ENCODE data around the gene ZNF550. TPM values are rescaled to one million over a fixed set of nuclear protein-coding genes. Genes with fewer than 3 reads are reported as not detected.

ZNF550 gene
- total and polyA plus RNA-seq, 9 of the 15 experiments (the other 6 are each of a cell fraction or from before 2014, with no cell fraction given), result 1.6 to 11.8 (median 4.3) TPM

DNA sequence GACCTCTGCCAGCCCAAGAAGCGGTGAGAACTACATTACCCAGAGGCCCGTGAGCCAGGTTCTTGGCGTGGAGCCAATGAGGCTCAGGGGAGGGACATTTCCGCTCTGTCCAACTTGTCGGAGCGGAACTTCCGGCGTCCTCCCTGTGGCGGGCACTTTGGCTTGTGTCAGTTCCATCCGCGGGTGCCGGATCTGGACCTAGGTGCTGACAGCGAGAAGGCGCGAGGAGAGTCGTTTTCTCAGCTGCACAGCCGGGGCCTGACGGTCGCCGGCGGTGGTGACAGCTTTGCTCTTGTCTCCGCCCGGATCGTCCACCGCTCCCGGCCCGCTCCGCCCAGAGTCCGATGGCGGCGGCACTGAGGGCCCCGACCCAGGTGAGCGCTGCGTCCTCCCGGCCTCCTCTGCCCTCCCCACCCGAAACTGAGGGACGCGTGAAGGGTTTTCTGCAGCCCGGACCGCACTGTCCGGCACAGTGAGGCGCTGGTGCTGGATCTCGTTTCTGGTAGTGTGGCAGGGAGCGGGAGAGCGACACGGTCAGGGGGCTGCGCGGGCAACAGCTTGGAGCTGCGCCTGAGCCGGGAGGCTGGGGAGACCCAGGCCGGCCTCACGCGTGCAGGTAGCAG lies 40.2 kb upstream of the ZNF550 start, which contains the start of gene ZNF530 (continued):
- TF ChIP-seq SIN3A (IDR thresholded peaks at IDR 0.05; ENCODE audit: borderline replicate concordance in 2 of 2, control insufficient read depth in 1 of 2, low read depth in 2 of 2, low read length in 2 of 2), result peak; percentile 49 to 82; a peak in 1 of 4 replicates
- TF ChIP-seq, protein P1, sequence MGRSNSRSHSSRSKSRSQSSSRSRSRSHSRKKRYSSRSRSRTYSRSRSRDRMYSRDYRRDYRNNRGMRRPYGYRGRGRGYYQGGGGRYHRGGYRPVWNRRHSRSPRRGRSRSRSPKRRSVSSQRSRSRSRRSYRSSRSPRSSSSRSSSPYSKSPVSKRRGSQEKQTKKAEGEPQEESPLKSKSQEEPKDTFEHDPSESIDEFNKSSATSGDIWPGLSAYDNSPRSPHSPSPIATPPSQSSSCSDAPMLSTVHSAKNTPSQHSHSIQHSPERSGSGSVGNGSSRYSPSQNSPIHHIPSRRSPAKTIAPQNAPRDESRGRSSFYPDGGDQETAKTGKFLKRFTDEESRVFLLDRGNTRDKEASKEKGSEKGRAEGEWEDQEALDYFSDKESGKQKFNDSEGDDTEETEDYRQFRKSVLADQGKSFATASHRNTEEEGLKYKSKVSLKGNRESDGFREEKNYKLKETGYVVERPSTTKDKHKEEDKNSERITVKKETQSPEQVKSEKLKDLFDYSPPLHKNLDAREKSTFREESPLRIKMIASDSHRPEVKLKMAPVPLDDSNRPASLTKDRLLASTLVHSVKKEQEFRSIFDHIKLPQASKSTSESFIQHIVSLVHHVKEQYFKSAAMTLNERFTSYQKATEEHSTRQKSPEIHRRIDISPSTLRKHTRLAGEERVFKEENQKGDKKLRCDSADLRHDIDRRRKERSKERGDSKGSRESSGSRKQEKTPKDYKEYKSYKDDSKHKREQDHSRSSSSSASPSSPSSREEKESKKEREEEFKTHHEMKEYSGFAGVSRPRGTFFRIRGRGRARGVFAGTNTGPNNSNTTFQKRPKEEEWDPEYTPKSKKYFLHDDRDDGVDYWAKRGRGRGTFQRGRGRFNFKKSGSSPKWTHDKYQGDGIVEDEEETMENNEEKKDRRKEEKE (IDR thresholded peaks at IDR 0.05; ENCODE audit: borderline replicate concordance in 1 of 2, control insufficient read depth in 1 of 2, low read depth in 2 of 2, low read length in 1 of 2), result no peak
- TF ChIP-seq, protein P2, sequence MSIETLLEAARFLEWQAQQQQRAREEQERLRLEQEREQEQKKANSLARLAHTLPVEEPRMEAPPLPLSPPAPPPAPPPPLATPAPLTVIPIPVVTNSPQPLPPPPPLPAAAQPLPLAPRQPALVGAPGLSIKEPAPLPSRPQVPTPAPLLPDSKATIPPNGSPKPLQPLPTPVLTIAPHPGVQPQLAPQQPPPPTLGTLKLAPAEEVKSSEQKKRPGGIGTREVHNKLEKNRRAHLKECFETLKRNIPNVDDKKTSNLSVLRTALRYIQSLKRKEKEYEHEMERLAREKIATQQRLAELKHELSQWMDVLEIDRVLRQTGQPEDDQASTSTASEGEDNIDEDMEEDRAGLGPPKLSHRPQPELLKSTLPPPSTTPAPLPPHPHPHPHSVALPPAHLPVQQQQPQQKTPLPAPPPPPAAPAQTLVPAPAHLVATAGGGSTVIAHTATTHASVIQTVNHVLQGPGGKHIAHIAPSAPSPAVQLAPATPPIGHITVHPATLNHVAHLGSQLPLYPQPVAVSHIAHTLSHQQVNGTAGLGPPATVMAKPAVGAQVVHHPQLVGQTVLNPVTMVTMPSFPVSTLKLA (conservative IDR thresholded peaks at IDR 0.05), result peak in 1 of 2 experiments; percentile 64; a peak in 2 of 4 replicates
- 0 out of 2 replicates have a peak, but pooled peaks have one; percentile 17 for TF ChIP-seq CBX1 (IDR thresholded peaks at IDR 0.05; ENCODE audit: low read depth)
- no peak for TF ChIP-seq TCF7 (IDR thresholded peaks at IDR 0.05; ENCODE audit: borderline replicate concordance)
- peak; percentile 78 for TF ChIP-seq RB1 (IDR thresholded peaks at IDR 0.05; ENCODE audit: low read depth)
- TF ChIP-seq ZNF143 (CRISPR knock-in tag; IDR thresholded peaks at IDR 0.05), result peak; percentile 90
- TF ChIP-seq NFIC (IDR thresholded peaks at IDR 0.05), result peak; percentile 100
- TF ChIP-seq E2F8 (IDR thresholded peaks at IDR 0.05; ENCODE audit: low read depth, partially characterized antibody), result peak; percentile 75
- TF ChIP-seq, protein P3, sequence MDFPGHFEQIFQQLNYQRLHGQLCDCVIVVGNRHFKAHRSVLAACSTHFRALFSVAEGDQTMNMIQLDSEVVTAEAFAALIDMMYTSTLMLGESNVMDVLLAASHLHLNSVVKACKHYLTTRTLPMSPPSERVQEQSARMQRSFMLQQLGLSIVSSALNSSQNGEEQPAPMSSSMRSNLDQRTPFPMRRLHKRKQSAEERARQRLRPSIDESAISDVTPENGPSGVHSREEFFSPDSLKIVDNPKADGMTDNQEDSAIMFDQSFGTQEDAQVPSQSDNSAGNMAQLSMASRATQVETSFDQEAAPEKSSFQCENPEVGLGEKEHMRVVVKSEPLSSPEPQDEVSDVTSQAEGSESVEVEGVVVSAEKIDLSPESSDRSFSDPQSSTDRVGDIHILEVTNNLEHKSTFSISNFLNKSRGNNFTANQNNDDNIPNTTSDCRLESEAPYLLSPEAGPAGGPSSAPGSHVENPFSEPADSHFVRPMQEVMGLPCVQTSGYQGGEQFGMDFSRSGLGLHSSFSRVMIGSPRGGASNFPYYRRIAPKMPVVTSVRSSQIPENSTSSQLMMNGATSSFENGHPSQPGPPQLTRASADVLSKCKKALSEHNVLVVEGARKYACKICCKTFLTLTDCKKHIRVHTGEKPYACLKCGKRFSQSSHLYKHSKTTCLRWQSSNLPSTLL (IDR thresholded peaks at IDR 0.05), result peak; percentile 63; the same call in 1 of the 2 replicates
- peak; percentile 69 for TF ChIP-seq MBD2 (IDR thresholded peaks at IDR 0.05; ENCODE audit: borderline replicate concordance, low read depth)
- TF ChIP-seq, protein P4, sequence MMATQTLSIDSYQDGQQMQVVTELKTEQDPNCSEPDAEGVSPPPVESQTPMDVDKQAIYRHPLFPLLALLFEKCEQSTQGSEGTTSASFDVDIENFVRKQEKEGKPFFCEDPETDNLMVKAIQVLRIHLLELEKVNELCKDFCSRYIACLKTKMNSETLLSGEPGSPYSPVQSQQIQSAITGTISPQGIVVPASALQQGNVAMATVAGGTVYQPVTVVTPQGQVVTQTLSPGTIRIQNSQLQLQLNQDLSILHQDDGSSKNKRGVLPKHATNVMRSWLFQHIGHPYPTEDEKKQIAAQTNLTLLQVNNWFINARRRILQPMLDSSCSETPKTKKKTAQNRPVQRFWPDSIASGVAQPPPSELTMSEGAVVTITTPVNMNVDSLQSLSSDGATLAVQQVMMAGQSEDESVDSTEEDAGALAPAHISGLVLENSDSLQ (IDR thresholded peaks at IDR 0.05), result peak; percentile 65
- TF ChIP-seq, protein P5, sequence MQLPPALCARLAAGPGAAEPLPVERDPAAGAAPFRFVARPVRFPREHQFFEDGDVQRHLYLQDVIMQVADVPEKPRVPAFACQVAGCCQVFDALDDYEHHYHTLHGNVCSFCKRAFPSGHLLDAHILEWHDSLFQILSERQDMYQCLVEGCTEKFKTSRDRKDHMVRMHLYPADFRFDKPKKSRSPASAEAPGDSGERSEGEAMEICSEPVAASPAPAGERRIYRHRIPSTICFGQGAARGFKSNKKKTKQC (CRISPR knock-in tag; IDR thresholded peaks at IDR 0.05), result 0 out of 2 replicates have a peak, but pooled peaks have one; percentile 45

All from K562 (cell line).